Measurements from ENCODE around the gene BCAS4.
A peak's percentile ranks its signal among the peaks of the same experiment; 100 is the strongest.
"Not testable (repeated sequence)": the region's sequence is repeated elsewhere in the genome, so short reads cannot be mapped to it uniquely, and the experiment has no call there.

Gene BCAS4

DNA sequence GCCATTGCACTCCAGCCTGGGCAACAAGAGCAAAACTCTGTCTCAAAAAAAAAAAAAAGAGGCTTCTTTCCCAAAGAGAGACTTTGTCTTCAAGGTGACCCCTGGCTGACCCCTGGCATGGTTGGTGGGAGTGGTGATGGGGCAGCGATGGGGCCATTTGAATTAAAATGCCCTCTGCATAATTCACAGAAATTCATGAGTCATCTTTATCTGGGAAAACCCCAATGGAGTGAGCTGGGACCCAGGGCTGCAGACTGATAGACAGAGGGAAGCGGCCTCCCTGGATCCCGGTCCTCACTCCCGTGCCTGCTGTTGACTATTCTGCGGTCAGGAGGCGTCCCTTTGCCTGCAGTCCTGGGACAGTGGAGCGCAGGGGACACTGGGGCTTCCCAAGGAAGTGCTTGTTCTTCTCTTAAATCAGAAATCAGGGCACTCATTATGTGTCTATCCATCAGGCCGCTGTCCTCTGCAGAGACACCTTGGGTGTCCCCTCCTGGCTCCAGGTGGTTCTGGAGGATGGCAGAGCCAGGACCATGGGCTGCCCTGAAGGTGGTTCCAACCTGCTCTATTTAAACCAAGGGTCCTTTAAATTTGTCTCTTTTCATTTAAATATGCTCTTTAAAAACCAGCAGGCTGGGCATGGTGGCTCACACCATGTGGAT, 23.3 kb upstream of the BCAS4 start:
- not testable (repeated sequence) for DNase-seq (ENCODE audit: low read depth)

DNA sequence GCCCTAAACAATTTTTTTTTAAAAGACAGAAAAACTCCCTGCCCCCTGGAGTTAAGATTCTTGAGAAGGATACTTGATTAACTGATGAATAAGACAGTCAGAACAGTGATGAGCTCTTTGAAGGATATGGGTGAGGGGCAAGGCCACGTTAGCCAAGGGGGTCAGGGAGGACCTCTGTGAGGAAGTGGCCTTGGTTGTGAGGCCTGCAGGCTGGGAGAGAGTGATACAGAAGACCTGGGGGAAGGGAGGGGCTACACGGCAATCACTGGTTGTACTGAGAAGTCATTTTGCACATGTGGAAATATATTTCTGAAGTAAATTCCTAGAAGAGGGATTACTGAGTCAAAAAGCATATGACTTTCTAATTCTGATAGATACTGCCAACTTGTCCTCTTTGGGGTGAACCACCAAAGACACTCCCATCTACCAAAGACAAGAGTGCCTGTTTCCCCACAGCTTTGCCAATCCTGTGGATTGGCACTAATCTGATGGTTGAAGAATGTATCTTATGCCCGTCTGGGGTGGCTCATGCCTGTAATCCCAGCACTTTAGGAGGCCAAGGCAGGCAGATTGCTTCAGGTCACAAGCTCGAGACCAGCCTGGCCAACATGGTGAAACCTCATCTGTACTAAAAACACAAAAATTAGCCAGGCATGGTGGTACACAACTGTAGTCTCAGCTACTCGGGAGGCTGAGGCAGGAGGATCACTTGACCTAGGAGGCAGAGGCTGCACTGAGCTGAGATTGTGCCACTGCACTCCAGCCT, 22.3 kb upstream of the BCAS4 start:
- DNase-seq (ENCODE audit: low read depth) = no peak

DNA sequence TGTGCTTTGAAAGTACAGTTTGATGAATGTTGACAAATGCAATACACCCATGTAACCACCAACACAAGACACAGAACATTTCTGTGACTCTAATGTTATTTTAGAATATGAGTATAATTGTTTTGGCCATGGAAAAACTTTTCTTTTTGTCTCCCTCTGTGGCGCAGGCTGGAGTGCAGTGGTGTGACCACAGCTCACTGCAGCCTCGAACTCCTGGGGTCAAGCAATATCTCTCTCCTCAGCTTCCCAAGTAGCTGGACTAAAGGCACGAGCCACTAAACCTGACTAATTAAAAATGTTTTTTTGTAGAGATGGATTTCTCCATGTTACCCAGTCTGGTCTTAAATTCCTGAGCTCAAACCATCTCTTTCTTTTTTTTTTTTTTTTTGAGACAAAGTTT, 20.3 kb upstream of the BCAS4 start:
- DNase-seq (ENCODE audit: low read depth) = no peak

DNA sequence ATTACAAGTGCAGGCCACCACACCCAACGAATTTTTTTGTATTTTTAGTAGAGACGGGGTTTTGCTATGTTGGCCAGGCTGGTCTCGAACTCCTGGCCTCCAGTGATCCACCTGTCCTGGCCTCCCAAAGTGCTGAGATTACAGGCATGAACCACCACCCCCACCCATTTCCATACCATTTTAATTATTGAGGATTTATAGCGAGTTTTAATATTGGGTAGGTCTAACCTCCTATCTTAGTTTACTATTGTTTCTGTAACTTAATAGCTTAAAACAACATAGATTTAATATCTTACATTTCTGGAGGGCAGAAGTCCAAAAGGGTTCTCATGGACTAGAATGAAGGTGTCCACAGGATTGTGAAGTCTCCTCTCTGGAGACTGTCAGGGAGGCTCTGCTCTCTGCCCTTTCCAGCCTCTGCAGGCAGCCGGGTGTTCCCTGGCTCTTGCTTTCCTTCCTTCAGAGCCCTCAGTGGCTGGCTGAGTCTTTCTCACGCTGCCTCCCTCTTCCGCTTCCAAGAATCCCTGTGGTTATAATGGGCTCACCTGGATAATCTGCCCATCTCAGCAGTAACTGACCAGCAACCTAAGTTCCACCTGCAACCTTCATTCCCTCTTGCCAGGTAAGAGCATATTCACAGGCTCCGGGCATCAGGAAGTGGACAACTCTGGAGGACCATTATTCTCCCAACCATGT, 18.6 kb upstream of the BCAS4 start:
- no peak for DNase-seq (ENCODE audit: low read depth)

DNA sequence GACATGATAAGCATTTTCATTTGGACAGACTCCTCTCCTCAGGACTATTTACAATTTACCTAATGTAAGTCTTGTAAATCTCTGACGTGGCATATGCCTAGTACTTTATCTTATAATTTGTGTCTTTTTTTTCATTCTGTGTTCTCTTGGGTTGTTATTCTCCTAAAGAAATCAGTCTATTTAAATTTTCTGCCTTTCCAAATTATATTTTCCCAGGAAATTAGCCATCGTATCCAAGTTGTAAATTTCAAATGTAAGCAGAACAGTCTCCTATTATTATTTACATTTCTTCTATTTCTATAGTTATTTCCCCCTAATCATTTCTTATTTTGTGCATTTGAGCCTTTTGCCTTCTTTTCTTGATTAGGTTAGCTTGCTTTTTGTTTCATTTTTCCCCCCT, 17.5 kb upstream of the BCAS4 start:
- DNase-seq (ENCODE audit: low read depth) = no peak

DNA sequence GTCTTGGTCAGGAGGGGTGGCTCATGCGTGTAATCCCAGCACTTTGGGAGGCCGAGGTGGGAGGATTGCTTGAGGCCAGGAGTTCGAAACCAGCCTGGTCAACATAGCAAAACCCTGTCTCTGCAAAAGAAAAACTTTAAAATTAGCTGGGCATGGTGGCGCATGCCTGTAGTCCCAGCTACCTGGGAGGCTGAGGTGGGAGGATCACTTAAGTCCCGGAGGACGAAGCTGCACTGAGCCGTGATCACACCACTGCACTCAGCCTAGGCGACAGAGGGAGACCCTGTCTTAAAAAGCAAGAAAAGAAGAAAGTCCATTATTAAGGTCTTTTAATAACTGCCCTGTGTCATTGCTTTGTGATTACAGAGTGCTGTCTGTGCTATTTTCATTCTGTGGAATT, 15.9 kb upstream of the BCAS4 start:
- DNase-seq (ENCODE audit: low read depth) = not testable (repeated sequence)

DNA sequence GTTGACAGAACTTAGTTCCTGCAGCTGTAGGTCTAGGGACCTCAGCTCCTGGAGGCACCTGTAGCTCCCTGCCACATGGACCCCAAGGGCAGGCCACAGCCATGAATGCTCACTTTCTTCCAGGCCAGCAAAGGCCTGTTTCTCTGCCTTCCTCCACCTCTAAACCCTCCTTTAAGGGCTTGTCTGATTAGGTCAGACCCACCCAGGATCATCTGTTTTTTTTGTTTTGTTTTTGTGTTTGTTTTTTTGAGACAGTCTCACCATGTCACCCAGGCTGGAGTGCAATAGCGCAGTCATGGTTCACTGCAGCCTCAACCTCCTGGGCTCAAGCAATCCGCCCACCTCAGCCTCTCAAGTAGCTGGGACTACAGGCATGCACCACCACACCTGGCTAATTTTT, 11.5 kb upstream of the BCAS4 start:
- no peak for DNase-seq (ENCODE audit: low read depth)

DNA sequence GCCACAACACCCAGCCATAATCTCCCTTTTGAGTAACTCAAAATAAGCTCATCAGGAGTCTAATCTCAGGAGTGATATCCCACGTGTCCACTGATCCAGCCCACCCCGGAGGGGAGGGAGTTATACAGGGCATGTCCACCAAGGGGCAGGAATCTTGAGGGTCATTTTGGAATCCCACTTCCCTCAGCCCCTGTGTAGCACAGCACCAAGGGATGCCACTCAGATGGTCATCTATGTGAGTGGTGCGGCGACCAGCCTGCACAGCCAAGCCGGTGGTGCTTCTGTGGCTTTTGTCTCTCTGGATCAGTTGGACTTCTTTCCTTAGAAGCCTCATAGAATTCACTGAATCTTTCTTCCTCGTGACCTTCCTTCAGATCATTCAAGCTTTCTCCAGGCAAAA, 11.0 kb upstream of the BCAS4 start:
- no peak for DNase-seq (ENCODE audit: low read depth)

DNA sequence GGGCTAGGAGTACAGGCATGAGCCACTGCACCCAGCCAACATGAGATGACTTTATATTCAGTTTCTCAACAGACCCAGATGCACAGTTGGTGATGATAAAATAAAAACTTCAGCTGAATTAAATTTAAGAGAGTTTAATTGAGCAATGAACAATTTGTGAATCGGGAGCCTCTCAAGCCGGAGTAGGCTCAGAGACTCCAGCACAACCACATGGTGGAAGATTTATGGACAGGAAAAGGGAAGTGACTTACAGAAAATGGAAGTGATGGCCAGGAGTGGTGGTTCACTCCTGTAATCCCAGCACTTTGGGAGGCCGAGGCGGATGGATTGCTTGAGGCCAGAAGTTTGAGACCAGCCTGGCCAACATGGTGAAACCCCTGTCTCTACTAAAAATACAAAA, 10.4 kb upstream of the BCAS4 start:
- DNase-seq (ENCODE audit: low read depth) = no peak

DNA sequence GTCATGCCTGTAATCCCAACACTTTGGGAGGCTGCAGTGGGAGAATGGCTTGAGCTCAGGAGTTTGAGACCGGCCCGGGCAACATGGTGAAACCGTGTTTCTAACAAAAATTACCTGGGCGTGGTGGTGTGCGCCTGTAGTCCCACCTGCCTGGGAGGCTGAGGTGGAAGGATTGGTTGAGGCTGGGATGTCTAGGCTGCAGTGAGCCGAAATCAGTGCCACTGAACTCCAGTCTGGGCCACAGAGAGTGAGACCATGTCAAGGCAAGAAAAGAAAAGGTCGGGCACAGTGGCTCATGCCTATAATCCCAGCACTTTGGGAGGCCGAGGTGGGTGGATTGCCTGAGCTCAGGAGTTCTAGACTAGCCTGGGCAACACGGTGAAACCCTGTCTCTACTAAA, 8.2 kb upstream of the BCAS4 start:
- no peak for DNase-seq (ENCODE audit: low read depth)

DNA sequence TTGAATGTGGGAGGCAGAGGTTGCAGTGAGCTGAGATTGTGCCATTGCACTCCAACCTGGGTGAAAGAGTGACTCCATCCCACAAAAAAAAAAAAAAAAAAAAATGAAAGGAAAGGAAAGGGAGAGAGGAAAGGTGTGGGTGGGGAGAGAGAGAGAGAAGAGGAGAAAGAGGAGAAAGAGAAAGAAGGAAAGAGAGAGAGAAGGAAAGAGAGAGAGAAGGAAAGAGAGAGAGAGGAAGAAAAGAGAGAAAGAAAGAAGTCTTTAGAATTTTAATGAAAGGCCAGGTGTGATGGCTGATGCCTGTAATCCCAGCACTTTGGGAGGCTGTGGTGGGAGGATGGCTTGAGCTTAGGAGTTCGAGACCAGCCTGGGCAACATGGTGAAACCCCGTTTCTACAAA, 7.7 kb upstream of the BCAS4 start:
- DNase-seq (ENCODE audit: low read depth) = no peak

DNA sequence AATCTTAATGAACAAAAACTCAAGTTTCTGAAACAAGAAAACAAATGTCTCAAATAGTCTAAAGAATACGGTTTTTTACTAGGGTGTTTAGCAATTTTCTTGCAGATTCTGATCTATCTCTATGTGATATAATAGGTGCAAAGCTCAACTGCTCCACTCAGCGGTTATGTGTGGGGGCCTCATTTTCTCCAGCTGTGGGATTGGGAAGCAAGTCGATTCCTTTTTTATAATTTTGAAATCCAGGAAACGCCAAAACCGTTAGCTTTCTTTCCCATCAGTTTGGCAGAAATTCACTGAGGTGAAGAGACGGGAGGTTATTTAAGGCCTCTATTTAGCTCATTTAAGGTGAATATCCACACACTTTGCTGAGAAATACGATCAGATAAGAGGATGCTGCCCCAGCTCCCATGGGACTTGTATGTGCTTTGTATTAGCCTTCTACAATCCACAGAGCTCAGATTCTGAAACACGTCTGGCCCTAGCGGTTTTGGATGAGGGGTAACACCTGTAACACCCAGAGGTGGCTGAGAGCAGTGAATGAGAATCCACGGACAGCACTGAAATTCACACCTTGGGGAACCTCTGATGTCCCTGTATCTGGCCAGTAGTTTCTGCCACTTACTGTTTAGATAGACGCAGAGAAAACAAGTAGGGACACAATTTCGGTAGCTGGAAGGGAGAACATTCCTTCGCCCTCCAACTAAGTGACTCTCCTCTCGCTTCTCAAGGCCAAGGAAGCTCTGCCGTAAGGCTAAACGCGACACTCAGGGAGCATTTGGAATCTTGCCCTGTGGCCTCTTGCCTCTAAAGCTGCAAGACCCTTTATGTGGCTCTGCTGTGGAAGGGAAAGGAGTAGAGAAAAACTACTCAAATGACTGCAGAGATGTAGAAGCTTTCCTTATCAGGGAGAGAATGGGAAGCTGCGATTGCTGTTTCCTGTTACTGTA, 6.5 kb upstream of the BCAS4 start:
- no peak for DNase-seq (ENCODE audit: low read depth)

DNA sequence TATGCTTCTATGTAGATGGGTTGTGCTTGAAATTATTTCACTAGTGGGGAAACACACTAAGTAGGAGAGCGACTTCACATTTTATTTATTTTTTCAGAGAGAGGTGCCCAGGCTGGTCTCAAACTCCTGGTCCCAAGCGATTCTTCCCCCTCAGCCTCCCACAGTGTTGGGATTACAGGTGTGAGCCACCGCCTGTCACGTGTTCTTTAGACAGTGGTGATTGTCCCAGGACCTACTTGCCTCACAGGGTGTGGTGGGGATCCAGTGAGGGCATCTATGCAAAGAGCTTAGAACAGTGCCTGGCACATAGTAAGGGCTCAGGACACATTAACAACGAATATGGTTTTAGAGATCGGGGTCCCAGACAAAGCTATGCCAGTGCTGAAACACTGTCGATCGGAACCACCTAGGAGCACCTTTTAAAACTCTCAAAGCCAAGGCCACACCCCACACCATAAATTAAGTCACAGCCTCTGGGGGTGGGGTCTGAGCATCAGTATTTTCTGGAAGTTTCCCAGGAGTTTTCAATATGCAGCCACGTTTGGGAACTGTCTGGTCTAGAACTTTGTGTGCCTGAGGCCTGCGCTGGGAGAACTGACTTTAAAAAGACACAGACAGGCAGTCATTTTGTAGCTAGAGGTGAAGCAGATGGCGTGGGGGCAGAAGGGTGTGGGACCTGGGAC, 4.8 kb upstream of the BCAS4 start:
- no peak for DNase-seq (ENCODE audit: low read depth)

DNA sequence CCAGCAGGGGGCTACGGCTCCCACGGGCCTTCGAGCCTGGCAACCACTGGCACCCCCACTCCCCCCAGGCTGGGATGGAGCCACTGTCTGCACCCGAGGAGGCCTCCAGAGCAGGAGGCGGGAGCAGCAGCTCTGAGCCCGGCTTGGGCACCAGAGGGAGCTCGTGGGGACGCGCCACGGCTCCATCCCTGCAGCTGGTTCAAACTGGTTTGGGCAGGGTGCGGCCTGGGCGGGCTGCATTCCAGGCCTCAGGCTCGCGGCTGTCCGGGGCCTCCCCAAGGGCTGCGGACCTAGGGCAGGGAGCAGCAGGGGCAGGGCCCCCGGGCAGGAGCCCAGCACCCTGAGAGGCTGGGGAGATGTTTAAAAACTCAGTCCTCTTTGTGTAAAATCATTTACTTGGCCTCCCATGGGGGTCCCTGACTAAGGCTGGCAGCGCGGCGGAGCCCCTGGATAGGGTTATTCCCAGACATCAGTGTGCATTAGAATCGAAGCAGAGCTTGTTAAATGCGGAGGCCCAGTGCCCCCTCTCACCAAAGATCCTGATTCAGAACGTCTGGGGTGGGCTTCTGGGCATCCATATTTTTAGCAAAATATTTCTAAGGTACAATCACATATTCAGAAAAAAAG, 4.1 kb upstream of the BCAS4 start:
- peak; percentile 63 for DNase-seq (ENCODE audit: low read depth)

DNA sequence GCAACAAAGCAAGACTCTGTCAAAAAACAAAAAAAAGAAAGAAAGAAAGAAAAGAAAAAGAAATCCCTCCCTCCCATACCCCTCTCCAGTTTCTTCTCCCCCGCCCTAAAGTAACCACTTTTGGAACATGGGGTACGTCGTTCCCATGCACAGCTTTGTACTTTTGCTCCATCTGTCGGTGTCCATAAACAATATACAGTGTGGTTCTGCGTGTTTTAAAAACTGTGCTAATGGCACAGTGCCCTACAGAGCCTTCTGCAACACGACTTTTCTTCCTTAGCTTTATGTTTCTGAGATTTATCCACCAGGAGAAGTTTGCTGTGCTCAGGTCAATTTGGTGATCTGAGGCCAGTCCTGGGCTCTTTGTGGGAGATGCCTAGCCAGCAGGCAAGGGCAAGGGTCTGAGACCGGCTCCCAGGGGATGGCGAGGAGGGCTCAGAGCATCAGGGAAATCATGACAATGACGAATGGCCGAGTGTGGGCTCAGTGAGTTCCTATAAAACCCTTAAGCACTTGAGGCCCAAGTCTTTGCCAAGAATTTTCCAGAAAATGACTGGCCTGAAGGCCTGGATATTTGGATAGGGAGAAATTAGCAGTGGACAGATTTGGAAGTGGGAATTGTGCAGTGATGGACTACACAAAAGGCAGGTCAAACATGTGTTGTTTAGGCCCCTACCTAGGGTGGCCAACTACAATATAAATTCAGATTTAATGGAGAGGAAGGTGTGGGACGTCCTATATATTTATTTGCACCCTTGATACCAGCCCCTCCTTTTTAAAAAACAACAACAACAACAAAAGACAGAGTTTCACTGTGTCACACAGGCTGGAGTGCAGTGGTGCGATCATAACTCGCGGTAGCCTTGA, 1.9 kb upstream of the BCAS4 start:
- no peak for DNase-seq (ENCODE audit: low read depth)

DNA sequence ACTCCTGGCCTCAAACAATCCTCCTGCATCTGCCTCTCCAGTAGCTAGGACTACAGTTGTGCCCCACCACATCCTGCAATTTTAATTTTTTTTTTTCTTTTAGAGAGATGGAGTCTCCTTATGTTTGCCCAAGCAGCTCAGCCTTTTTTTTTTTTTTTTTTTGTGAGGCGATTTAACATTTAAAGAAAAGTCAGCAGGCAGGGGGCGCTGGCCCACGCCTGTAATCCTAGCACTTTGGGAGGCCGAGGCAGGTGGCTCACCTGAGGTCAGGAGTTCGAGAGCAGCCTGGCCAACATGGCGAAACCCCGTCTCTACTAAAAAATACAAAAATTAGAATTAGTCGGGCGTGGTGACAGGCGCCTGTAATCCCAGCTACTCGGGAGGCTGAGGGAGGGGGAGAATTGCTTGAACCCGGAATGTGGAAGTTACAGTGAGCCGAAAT, 1.3 kb upstream of the BCAS4 start:
- DNase-seq (ENCODE audit: low read depth) = not testable (repeated sequence)

DNA sequence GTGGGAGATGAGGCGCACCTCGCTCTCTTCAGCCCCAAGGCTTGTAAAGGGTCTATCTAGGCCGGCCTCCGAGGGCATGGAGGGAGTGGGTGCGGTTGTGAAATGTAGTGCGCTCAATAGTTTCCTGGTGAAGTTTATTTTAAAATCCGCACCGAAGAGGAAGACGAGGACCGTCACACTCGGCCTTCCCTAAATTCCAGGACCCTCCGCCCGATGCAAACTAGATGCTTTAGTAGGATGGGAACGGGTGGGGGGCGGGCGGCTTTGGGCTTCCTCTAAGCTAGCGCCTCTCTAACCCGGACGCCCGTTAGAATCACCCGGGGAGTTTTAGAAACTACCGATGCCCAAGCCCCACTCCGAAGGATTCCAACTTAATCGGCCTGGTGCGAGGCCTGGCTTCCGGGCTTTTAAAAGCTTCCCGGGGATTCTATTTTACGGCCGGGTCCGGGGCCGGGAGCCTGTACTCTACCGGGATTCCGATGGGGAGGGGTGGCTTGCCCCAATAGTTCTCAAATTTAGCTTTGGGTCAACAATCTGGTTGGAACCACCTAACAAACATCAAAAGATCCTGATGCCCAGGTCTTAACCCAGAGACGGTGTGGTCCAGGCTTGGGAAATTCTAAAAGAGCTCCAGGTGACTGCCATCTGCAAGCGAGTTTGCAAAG, 548 bp upstream of the BCAS4 start:
- no peak for DNase-seq (ENCODE audit: low read depth)

DNA sequence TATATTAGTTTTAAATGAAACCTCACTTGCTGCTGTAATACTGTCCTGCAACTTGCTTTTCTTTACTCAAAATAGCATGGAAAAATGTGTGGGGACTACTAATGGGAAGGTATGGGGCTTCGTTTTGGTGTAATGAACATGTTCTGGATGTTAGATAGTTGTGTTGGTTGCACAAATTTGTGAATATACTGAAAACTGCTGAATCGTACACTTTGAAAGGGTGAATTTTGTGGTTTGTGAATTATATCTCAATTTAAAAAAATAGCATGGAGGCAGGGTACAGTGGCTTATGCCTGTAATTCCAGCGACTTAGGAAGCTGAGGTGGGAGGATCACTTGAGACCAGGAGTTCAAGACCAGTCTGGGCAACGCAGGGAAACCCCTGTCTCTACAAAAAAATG, 2.3 kb downstream of the BCAS4 start:
- DNase-seq (ENCODE audit: low read depth) = no peak

DNA sequence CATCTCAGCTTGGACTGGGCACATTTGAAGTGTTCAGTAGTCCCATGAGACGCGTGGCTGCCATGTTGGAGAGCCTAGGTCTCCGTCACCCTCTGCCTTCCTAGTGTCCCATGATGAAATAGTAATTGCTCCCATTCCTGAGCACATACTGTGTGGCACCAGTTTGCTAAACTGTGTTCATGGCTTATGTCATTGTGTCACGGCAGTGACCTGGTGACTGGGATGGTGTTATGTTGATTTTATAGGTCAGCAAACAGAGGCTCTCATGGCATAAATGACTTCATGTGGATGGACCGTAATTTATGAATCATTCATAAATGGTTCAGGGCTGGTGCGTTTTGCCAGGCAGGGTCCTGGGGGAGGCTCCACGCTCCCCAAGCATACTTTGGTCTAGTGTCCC, 3.8 kb downstream of the BCAS4 start:
- DNase-seq (ENCODE audit: low read depth) = no peak
